Glutamatergic neuron (in vitro differentiated cells): ENCODE measurements around the gene MNX1. TPM values are rescaled to one million over a fixed set of nuclear protein-coding genes. Genes with fewer than 3 reads are reported as not detected.

Experiments used
- DNase-seq: peaks from one replicate; pipeline ENCODE4 v3.0.0; 2022
- H3K27ac Mint-ChIP-seq: one replicate; pipeline ENCODE4 v1.8.0; 2020; ENCODE audit warnings: mild to moderate bottlenecking, mixed read lengths, inconsistent platforms; ENCODE audit not compliant: unreplicated experiment
- H3K27me3 Mint-ChIP-seq: one replicate; pipeline ENCODE4 v1.8.0; 2020; ENCODE audit warnings: mild to moderate bottlenecking, moderate library complexity, mixed read lengths, inconsistent platforms; ENCODE audit not compliant: unreplicated experiment
- H3K36me3 Mint-ChIP-seq: one replicate; pipeline ENCODE4 v1.8.0; 2020; ENCODE audit warnings: mild to moderate bottlenecking, mixed read lengths, inconsistent platforms; ENCODE audit not compliant: unreplicated experiment
- H3K4me1 Mint-ChIP-seq: one replicate; pipeline ENCODE4 v1.8.0; 2020; ENCODE audit warnings: mild to moderate bottlenecking, low read depth, mixed read lengths, inconsistent platforms; ENCODE audit not compliant: unreplicated experiment
- H3K4me3 Mint-ChIP-seq: one replicate; pipeline ENCODE4 v1.8.0; 2020; ENCODE audit warnings: mild to moderate bottlenecking, mixed read lengths, inconsistent platforms; ENCODE audit not compliant: unreplicated experiment
- H3K9me3 Mint-ChIP-seq: one replicate; pipeline ENCODE4 v1.8.0; 2020; ENCODE audit warnings: mild to moderate bottlenecking, moderate library complexity, mixed read lengths, inconsistent platforms; ENCODE audit not compliant: unreplicated experiment
- total RNA-seq: library from RNA; stranded (reverse); fragmentation: NEBNext Ultra II Directional; extraction: Animal tissue kit (Norgen Biotek cat#: 25700); gene quantifications from one replicate; pipeline ENCODE4 v1.2.1, GENCODE V29; 2021; ENCODE audit not compliant: unreplicated experiment
- TF ChIP-seq, protein P1 (sequence below): fragments of 200-600 bp; sonication (generic); IDR thresholded peaks from one replicate; pipeline ENCODE4 v1.5.0; 2021; ENCODE audit not compliant: partially characterized antibody, unreplicated experiment

The MNX1 gene
- total RNA-seq, 1 donor from 2014 or later = 0.59 TPM

DNA sequence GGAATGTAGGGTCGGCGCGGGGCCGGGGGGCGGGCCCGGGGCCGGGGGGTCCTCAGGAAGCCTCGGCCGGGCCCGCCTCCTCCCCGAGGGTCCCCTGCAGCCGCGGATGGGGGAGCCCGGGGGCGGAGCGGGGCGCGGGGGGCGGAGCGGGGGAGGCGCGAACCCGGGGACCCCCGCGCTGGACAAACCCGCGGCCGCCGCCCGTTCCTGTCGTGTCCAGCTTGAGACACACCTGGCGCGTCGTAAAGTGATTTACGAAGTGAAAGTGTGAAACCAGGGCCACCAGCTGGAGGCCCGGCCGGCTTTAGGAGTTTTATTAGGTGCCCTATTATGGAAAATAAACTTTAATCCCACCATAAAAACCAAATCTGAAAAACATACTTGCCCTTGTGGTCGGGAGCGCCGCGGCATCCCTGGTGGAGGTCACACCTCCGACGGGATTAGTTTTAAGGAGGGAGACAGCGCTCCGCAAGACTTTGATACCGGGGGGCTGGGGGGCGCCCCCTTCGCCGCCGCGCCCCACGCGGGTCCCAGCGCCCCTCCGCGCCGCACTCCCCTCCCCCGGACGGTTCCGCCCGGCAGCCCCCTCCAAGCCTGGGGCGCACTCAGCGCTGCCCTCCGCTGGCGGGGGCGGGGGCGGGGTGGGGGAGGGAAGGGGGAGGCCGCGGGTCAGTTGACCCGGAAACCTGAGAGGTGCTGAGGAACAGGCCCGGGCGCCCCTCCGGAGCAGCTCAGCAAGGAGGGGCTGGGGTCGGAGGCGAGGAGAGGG is 10.3 kb downstream of the MNX1 start:
- Mint-ChIP-seq H3K27ac (no peak overlapping the region), H3K4me3 (no peak overlapping the region), H3K4me1 (peaks cover 3% of the 10 kb centered on the region), H3K36me3 (peaks cover 10% of the 10 kb centered on the region), H3K27me3 (peaks cover 48% of the 10 kb centered on the region), H3K9me3 (peaks cover 20% of the 10 kb centered on the region)
- no peak for DNase-seq
- TF ChIP-seq, protein P1, sequence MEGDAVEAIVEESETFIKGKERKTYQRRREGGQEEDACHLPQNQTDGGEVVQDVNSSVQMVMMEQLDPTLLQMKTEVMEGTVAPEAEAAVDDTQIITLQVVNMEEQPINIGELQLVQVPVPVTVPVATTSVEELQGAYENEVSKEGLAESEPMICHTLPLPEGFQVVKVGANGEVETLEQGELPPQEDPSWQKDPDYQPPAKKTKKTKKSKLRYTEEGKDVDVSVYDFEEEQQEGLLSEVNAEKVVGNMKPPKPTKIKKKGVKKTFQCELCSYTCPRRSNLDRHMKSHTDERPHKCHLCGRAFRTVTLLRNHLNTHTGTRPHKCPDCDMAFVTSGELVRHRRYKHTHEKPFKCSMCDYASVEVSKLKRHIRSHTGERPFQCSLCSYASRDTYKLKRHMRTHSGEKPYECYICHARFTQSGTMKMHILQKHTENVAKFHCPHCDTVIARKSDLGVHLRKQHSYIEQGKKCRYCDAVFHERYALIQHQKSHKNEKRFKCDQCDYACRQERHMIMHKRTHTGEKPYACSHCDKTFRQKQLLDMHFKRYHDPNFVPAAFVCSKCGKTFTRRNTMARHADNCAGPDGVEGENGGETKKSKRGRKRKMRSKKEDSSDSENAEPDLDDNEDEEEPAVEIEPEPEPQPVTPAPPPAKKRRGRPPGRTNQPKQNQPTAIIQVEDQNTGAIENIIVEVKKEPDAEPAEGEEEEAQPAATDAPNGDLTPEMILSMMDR = no peak

DNA sequence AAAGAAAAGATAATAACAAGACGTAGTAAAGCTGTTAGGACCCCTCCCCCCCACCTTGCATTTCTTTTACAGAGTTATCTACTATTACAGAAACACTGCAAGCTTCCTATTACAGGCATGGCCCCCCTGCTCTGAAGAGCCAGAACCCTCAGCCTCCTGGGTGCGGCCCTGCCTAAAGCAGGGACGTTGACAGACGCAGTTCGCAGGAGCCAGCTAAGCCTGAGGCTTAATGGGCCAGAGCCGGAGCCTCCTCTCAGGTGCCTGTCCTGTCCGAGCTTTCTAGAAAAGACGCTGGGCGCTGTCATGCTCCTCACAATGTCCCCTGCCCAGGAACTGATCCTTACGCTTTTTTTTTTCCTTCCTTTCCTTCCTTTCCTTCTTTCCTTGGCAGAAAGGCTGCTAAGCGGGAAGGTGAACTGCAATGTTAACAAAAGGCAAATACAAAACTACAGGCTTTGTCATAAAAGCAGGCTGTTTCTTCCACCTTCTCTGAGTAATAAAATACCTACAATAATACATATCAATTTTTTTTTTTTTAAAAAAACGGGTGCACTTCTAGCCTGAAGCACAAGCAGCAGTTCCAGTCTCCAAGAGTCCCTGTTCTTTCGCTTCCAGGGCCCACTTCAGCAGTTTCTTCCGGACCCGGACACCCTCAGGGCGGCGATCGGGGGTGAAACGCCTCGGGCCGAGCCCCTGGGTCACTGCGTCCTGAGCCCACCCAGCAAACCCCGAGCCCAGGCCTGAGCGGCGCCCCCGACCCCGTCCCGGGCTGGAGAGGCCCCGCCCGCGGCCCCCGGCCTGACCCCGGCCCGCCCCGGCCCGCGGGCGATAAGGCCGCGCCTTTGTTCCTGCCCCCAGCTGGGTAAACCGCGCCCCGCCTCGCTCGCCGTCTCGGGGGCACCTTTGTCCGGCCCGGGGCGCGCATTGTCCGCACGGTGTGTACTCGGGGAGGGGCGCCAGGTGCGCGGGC is 11.2 kb downstream of the MNX1 start:
- Mint-ChIP-seq H3K27me3 (peaks cover 42% of the 10 kb centered on the region), H3K27ac (no peak overlapping the region), H3K4me1 (peaks cover 3% of the 10 kb centered on the region), H3K36me3 (peaks cover 10% of the 10 kb centered on the region), H3K9me3 (peaks cover 11% of the 10 kb centered on the region), H3K4me3 (no peak overlapping the region)
- TF ChIP-seq, protein P1 = no peak
- no peak for DNase-seq

GRCh38 chr7:156994417-156994816 is 16.0 kb downstream of the MNX1 start:
- peaks cover 5% of the 10 kb centered on the region for H3K9me3 Mint-ChIP-seq
- peaks cover 1% of the 10 kb centered on the region for H3K4me1 Mint-ChIP-seq
- TF ChIP-seq, protein P1 = no peak
- no peak overlapping the region for H3K4me3 Mint-ChIP-seq
- peaks cover 26% of the 10 kb centered on the region for H3K27me3 Mint-ChIP-seq
- peaks cover 10% of the 10 kb centered on the region for H3K36me3 Mint-ChIP-seq
- H3K27ac Mint-ChIP-seq = no peak overlapping the region
- DNase-seq = no peak

GRCh38 chr7:156993925-156994235 is 16.6 kb downstream of the MNX1 start:
- TF ChIP-seq, protein P1 = no peak
- H3K36me3 Mint-ChIP-seq = peaks cover 10% of the 10 kb centered on the region
- peaks cover 21% of the 10 kb centered on the region for H3K27me3 Mint-ChIP-seq
- no peak overlapping the region for H3K4me3 Mint-ChIP-seq
- DNase-seq = no peak
- H3K4me1 Mint-ChIP-seq = no peaks in the 10 kb centered on the region
- peaks cover 3% of the 10 kb centered on the region for H3K9me3 Mint-ChIP-seq
- no peak overlapping the region for H3K27ac Mint-ChIP-seq
